ENCODE results near the gene RPL6.
A peak's percentile ranks its signal among the peaks of the same experiment; 100 is the strongest.
"Not testable (repeated sequence)": the region's sequence is repeated elsewhere in the genome, so short reads cannot be mapped to it uniquely, and the experiment has no call there.

RPL6 gene

GRCh38 chr12:112418273-112418607 lies 8.8 kb upstream of the RPL6 start:
- H3K36me3 ChIP-seq (ENCODE audit: control insufficient read depth, insufficient read depth, low read length) = no peaks in the 10 kb centered on the region
- peak overlapping the region; percentile 81 for H3K4me3 ChIP-seq (ENCODE audit: low read length)
- H3K9ac ChIP-seq (ENCODE audit: low read length) = peak overlapping the region; percentile 97
- peaks cover 21% of the 10 kb centered on the region for H3K4me1 ChIP-seq (ENCODE audit: control insufficient read depth, insufficient read depth, low read length)
- no peaks in the 10 kb centered on the region for H3K9me3 ChIP-seq (ENCODE audit: control insufficient read depth, low read length)
- no peaks in the 10 kb centered on the region for H3K27me3 ChIP-seq (ENCODE audit: control insufficient read depth, insufficient read depth, low read length)

DNA sequence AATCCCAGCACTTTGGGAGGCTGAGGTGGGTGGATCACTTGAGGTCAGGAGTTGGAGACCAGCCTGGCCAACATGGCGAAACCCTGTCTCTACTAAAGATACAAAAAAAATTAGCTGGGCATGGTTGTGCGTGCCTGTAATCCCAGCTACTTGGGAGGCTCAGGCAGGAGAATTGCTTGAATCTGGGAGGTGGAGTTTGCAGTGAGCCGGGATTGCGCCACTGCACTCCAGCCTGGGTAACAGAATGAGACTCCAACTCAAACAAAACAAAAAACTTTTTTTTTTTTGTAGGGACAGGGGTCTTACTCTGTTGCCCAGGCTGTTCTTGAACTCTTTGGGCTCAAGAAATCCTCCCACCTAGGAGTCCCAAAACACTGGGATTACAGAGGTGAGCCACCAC lies 6.1 kb upstream of the RPL6 start:
- H3K9me3 ChIP-seq (ENCODE audit: control insufficient read depth, low read length); H3K27me3 ChIP-seq (ENCODE audit: control insufficient read depth, insufficient read depth, low read length); H3K9ac ChIP-seq (ENCODE audit: low read length); H3K36me3 ChIP-seq (ENCODE audit: control insufficient read depth, insufficient read depth, low read length); H3K4me3 ChIP-seq (ENCODE audit: low read length): not testable (repeated sequence)
- peaks cover 21% of the 10 kb centered on the region for H3K4me1 ChIP-seq (ENCODE audit: control insufficient read depth, insufficient read depth, low read length)

DNA sequence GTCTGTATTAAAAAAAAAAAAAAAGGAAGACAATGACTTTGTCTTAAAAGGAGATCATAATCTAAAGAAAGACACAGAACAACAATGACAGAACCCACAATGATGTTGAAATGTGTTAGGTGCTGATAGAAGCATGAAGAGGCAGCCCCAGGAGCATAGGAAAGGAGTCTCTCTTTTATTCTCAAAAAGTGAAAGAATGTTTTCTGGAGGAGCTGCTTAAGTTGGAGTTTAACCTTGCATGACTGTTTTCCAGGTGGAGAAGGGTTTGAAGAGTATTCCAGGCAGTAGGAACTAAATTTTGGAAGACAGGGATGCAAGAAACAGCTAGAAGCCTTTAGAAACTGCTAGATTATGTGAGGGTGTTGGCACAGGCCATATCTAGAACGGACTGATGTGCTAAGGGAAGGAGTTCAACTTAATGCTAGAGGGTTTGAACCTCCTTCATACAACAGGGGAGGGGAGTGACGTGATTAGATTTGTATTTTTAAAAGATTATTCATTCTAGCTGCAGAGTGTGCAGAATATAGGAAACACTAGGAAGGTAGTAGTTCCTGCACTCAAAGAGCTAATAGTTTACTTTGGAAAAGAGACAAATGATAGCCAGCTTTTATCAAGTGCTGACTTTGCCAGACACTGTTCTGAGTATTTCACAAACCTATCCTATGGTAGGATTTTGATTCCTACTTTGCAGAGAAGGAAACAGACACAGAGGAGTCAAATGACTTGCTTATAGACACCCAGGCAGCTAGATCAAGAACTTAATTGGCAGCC lies 4.6 kb upstream of the RPL6 start:
- H3K9ac ChIP-seq (ENCODE audit: low read length) = no peak overlapping the region
- peaks cover 12% of the 10 kb centered on the region for H3K4me1 ChIP-seq (ENCODE audit: control insufficient read depth, insufficient read depth, low read length)
- no peak overlapping the region for H3K4me3 ChIP-seq (ENCODE audit: low read length)
- H3K9me3 ChIP-seq (ENCODE audit: control insufficient read depth, low read length) = no peaks in the 10 kb centered on the region
- no peaks in the 10 kb centered on the region for H3K27me3 ChIP-seq (ENCODE audit: control insufficient read depth, insufficient read depth, low read length)
- H3K36me3 ChIP-seq (ENCODE audit: control insufficient read depth, insufficient read depth, low read length) = no peaks in the 10 kb centered on the region

GRCh38 chr12:112409906-112410244 lies 470 bp upstream of the RPL6 start:
- Histone ChIP-seq H3K4me1 (ENCODE audit: control insufficient read depth, insufficient read depth, low read length) (peaks cover 28% of the 10 kb centered on the region), H3K4me3 (ENCODE audit: low read length) (no peak overlapping the region), H3K36me3 (ENCODE audit: control insufficient read depth, insufficient read depth, low read length) (peaks cover 8% of the 10 kb centered on the region), H3K9ac (ENCODE audit: low read length) (no peak overlapping the region), H3K27me3 (ENCODE audit: control insufficient read depth, insufficient read depth, low read length) (no peaks in the 10 kb centered on the region), H3K9me3 (ENCODE audit: control insufficient read depth, low read length) (no peaks in the 10 kb centered on the region)

- peaks cover 13% of the 10 kb centered on the region for H3K36me3 ChIP-seq (ENCODE audit: control insufficient read depth, insufficient read depth, low read length)
- peak overlapping the region; percentile 92 for H3K4me3 ChIP-seq (ENCODE audit: low read length)
- H3K4me1 ChIP-seq (ENCODE audit: control insufficient read depth, insufficient read depth, low read length) = peaks cover 20% of the 10 kb centered on the region
- H3K9me3 ChIP-seq (ENCODE audit: control insufficient read depth, low read length) = no peaks in the 10 kb centered on the region
- H3K27me3 ChIP-seq (ENCODE audit: control insufficient read depth, insufficient read depth, low read length) = no peaks in the 10 kb centered on the region
- peak overlapping the region; percentile 90 for H3K9ac ChIP-seq (ENCODE audit: low read length)
Observed at GRCh38 chr12:112408621-112409020, 784 bp downstream of the RPL6 start.

- not testable (repeated sequence) for H3K4me3 ChIP-seq (ENCODE audit: low read length); H3K9me3 ChIP-seq (ENCODE audit: control insufficient read depth, low read length); H3K27me3 ChIP-seq (ENCODE audit: control insufficient read depth, insufficient read depth, low read length)
- H3K9ac ChIP-seq (ENCODE audit: low read length) = peak overlapping the region; percentile 90
- H3K4me1 ChIP-seq (ENCODE audit: control insufficient read depth, insufficient read depth, low read length) = peaks cover 18% of the 10 kb centered on the region
- H3K36me3 ChIP-seq (ENCODE audit: control insufficient read depth, insufficient read depth, low read length) = peaks cover 13% of the 10 kb centered on the region
Observed at GRCh38 chr12:112407683-112408082, 1.7 kb downstream of the RPL6 start.

DNA sequence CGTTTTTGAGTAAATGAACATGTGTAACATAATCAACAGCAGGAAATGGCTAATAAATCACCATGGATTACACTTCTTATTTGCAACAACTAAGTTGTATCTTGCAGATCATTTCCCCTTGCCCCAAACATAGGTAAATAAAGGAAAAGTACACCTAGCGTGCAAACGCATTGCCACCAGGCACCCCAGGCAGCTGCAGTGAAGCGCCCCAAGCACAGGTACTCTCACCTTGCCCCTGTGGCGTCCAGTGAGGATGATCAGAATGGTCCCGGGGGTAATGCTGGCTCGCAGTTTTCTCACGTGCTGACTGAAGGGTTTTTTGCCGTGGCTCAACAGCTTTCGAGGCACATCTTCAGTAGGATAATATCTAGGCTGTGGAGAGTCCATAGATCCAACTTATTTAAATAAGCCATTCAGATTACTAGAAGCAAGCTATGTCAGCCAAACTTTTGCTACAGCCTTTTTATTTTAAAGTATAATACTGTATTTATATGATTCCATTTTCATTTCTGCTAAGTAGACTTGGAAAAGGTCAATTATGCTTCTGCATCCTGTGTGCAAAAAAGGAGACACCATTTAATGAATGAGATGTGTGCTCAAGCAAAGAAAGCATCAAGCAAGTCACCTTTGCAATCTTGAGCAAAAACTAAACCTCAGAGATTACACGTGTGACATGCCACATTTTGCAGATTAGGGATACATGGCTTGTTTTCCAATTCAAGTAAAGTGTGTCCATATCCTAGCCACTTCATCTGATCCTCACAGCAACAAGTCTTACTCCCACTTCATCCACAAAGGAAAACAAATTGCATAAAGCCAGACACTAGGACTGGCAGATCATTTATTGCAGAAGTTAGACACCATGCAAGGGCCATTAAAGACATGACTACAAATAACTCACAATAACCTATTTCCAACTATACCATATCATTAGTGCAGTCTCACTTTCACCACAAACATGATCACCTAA lies 2.6 kb downstream of the RPL6 start:
- no peaks in the 10 kb centered on the region for H3K9me3 ChIP-seq (ENCODE audit: control insufficient read depth, low read length)
- H3K36me3 ChIP-seq (ENCODE audit: control insufficient read depth, insufficient read depth, low read length) = peaks cover 13% of the 10 kb centered on the region
- no peak overlapping the region for H3K9ac ChIP-seq (ENCODE audit: low read length)
- no peak overlapping the region for H3K4me3 ChIP-seq (ENCODE audit: low read length)
- H3K4me1 ChIP-seq (ENCODE audit: control insufficient read depth, insufficient read depth, low read length) = peaks cover 18% of the 10 kb centered on the region
- no peaks in the 10 kb centered on the region for H3K27me3 ChIP-seq (ENCODE audit: control insufficient read depth, insufficient read depth, low read length)

GRCh38 chr12:112401903-112402498 lies 7.4 kb downstream of the RPL6 start:
- Histone ChIP-seq H3K9ac (ENCODE audit: low read length) (no peak overlapping the region), H3K4me1 (ENCODE audit: control insufficient read depth, insufficient read depth, low read length) (peaks cover 1% of the 10 kb centered on the region), H3K4me3 (ENCODE audit: low read length) (no peak overlapping the region), H3K27me3 (ENCODE audit: control insufficient read depth, insufficient read depth, low read length) (no peaks in the 10 kb centered on the region), H3K9me3 (ENCODE audit: control insufficient read depth, low read length) (no peaks in the 10 kb centered on the region), H3K36me3 (ENCODE audit: control insufficient read depth, insufficient read depth, low read length) (peaks cover 6% of the 10 kb centered on the region)

GRCh38 chr12:112401054-112401453 lies 8.4 kb downstream of the RPL6 start:
- H3K9ac ChIP-seq (ENCODE audit: low read length) = no peak overlapping the region
- H3K9me3 ChIP-seq (ENCODE audit: control insufficient read depth, low read length) = no peaks in the 10 kb centered on the region
- no peaks in the 10 kb centered on the region for H3K27me3 ChIP-seq (ENCODE audit: control insufficient read depth, insufficient read depth, low read length)
- no peak overlapping the region for H3K4me3 ChIP-seq (ENCODE audit: low read length)
- no peaks in the 10 kb centered on the region for H3K4me1 ChIP-seq (ENCODE audit: control insufficient read depth, insufficient read depth, low read length)
- H3K36me3 ChIP-seq (ENCODE audit: control insufficient read depth, insufficient read depth, low read length) = peaks cover 5% of the 10 kb centered on the region

DNA sequence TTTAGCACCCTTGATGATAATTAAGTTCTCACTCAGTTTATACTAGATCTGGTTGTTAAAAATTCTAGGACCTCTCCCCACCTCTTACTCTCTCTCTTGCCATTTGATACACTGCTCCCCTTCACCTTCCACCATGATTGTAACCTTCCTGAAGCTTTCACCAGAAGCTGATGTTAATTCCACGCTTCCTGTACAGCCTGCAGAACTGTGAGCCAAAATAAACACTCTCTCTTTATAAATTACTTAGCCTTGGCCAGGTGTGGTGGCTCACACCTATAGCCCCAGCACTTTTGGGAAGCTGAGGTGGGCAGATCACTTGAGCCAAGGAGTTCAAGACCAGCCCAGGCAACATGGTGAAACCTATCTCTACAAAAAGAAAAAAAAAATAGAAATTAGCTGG lies 16.1 kb downstream of the RPL6 start:
- Histone ChIP-seq H3K27me3 (ENCODE audit: control insufficient read depth, insufficient read depth, low read length) (no peaks in the 10 kb centered on the region), H3K4me3 (ENCODE audit: low read length) (no peak overlapping the region), H3K4me1 (ENCODE audit: control insufficient read depth, insufficient read depth, low read length) (no peaks in the 10 kb centered on the region)

GRCh38 chr12:112389922-112390654 lies 19.3 kb downstream of the RPL6 start:
- H3K27me3 ChIP-seq (ENCODE audit: control insufficient read depth, insufficient read depth, low read length); H3K4me3 ChIP-seq (ENCODE audit: low read length); H3K9ac ChIP-seq (ENCODE audit: low read length); H3K9me3 ChIP-seq (ENCODE audit: control insufficient read depth, low read length); H3K36me3 ChIP-seq (ENCODE audit: control insufficient read depth, insufficient read depth, low read length); H3K4me1 ChIP-seq (ENCODE audit: control insufficient read depth, insufficient read depth, low read length): not testable (repeated sequence)

More for the DNA sequence above, 16.1 kb downstream of the RPL6 start:
- Histone ChIP-seq H3K9me3 (ENCODE audit: control insufficient read depth, low read length) (no peaks in the 10 kb centered on the region), H3K36me3 (ENCODE audit: control insufficient read depth, insufficient read depth, low read length) (no peaks in the 10 kb centered on the region), H3K9ac (ENCODE audit: low read length) (no peak overlapping the region)

Data from mucosa of stomach (tissue), 1 donor.